Activated effector memory CD4-positive, alpha-beta T cell treated with Interleukin-2 at 50 U/mL for 16 hours (primary cell): ENCODE data around the gene CPLX1.

ENCODE experiments used
- DNase-seq: peaks from one replicate; pipeline ENCODE4 v3.0.0-alpha.2; 2020

CPLX1 gene

GRCh38 chr4:831483-831805, 5.5 kb upstream of the CPLX1 start:
- DNase-seq: no peak

- no peak for DNase-seq
Observed at GRCh38 chr4:830601-831482, 4.9 kb upstream of the CPLX1 start.

DNA sequence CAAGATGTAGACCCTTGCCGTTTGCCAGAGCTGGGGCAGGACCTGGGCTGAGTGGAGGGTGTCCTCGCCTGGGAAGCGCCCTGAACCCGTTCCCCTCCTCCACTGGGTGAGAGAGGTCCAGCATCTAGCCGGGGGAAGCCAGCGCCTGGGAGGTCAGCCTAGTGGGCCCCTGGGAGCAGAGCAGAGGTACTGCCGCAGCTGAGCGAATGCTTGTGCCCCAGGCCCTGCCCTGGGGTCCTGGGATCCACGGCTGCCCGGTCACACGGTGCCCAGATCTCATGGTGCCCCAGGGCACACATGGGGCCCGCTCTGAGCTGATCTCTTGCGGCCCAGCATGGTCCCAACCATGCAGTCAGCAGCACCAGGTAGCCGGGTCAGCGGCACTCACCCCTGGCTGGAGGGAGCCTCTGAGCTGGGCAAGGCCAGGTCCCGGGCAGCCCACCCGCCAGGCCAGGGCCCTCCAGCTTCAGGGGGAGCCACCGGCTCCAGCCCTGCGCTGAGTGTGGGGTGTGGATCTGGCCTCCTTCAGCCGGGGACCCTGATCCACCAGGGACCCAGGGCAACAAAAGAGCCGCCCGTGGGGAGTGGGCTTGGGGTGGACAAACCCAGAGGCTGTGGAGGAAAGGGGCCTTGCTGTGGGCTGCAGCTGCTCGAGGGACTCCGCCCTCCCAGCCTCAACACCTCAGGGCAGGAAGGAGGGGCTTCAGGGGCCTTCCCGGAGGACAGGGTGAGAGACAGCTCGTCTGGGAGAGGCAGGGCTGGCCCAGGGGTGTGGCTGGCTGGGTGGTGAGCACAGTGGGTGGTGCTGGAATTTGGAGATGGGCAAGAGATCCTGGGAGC, 4.1 kb upstream of the CPLX1 start:
- no peak for DNase-seq

- DNase-seq: no peak
Observed at GRCh38 chr4:829291-829690, 3.4 kb upstream of the CPLX1 start.

DNA sequence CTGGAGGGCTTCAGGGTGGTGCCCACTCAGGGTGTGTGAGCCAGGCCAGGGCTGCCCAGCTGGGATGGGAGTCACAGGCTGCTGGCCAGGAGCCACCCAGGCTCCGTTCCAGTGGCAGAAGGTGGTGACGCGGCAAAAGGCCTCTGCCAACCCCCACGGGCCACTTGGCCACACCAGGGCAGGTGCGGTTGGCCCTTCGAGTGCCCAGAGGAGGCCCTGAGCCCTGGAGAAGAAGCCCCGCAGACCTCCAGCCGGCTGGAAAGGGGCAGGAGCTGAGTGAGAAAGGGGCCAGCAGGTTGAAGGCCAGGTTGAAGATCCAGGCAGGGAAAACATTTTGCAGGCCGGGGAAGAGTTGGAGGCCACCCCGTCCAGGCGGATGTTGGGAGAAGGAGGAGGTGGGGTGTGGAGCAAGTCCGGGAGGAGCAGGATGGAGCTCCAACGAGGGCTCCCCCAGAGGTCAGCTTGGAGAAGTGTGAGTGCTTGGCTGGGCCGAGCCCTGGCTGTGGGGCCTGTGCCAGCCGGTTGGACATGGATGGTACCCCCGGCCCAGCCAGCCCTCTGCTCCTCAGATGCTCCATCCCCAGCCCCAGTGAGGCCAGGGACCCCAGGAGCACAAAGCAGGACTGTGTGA, 2.8 kb upstream of the CPLX1 start:
- DNase-seq: no peak

- DNase-seq: no peak
Observed at GRCh38 chr4:827209-828081, 1.5 kb upstream of the CPLX1 start.

DNA sequence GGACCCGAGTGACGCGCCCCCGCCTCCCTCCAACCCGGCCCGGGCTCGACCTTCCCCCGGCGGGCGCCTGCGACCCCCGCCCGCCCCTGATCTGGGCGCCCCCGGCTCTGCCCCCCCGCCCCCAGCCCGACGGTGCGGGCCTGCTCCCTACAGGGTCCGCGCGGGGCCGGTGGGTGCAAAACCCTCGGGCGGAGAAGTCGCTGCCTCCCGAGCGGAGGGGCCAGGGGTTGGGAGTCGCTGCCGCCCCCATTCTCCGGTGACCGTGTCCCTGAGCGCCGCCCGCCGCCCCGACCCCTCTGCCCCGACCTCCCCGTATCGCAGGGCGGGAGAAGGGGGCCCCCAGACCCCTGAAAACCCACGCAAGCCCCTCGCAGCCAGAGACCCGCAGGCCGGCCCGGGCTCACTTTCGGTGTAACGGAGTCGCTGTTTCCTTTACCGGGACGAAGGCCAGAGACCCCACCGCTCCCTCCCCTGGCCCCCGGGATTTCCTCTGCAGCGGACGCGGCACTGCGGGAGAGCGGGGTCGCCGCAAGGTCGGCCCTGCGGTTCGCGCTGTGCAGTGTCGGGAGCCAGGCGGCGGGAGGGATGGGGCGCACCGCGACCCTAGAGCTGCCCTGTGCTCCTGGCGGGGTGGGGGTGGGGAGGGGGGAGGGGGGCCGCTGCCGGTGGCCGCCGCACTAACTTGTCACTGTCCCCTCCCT, 729 bp upstream of the CPLX1 start:
- DNase-seq: no peak

DNA sequence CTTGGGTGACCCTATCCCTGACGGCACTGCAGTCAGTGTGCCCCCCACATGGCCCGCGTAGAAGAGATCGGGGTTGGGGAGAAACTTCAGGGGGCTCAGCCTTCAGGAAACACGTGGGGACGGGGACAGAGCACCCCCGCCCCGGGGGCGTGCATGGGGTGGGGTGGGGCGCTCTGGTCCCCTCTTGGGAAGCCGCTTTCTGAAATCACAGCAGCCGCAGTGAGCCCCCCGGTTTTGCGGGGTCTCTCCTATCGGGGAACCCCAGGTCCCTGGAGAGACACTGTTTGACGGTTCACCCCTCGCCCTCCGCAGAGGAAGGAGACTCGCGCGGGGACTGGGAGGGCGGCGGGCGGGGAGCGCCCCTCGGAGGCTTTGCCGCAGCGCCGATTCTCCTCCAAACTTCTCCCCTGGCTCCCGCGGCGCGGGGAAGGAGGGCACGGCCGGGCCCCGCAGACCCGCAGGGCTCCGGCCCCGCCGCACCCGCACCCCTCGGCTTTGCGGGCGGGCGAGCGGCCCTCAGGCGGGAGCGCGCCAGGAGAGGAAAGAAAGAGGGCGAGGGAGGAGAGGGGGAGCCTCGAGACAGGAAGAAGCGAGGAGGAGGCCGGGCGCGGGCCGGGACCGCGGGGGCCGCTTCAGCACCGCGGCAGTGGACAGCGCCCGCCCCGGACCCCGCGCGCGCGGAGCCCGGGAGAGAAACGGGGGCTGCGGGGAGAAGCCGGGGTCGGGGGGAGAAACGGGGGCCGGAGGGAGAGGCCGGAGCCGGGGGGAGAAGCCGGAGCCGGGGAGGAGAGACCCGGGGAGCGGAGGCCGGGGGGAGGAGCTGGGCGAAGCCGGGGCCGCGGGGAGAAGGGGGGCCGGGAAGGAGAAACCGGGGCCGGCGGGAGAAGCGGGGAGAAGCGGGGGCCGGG, 612 bp downstream of the CPLX1 start:
- peak; percentile 7 for DNase-seq

DNA sequence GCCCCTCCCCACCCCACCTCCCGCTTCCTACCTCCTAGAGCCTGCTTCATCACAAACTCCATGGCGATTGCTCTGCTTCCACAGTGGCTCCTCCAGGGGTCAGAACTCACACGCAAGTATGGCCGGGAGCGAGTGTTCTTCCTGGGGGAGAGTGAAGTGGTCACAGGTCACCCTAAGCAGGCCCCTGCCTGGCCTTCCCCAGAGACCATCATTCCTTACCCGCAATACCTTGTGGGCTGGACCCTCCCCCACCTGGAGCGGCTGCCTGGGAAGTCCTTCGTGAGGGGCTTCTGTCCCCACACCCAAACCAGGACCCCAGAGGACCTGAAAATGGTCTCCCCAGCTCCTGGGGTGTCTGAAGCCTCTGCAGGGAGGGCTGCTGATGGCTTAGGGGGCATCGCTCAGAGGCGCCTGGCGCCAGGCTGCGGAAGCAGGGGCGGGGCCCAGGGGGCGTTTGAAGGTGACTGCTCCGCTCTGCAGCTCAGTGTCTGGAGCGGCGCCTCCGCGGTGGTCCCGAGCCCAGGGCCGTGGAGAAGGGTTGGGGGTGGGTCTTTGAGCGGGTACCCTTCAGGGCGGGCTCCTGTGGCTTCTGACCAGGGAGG, 1.4 kb downstream of the CPLX1 start:
- no peak for DNase-seq

DNA sequence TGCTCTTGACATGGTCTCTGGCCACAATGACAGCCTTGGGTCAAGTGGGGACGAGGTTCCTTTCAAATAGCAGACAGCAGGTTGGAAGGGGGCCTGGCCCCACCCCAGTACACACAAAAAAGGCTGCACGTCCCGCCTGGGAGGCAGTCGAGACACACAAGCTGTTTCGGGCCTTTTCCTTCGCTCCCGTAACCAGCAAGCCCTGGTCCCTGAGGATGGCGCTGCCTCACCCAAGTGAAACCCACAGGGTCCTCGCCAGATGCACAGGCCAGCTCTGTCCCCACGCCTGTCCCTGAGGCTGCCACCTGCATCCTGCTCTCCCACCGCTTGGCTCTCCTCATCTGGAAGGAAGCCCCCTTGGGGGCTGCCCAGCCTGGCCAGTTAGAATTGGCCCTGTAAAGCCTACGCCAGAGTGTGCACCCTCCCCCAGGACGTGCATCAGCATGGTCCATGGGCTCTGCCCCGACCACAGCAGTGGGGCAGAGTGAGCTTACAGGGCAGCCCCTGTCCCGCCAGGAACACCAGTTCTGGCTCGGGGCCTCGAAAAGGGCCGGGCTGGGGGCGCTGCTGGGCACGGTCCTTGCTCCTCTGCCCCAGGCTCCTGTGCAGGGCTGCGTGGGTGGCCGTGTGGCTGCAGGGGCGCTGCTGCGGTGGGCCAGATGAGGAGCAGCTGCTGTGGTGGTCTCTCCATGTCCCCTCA, 2.0 kb downstream of the CPLX1 start:
- no peak for DNase-seq

- no peak for DNase-seq
Observed at GRCh38 chr4:823176-823760, 2.7 kb downstream of the CPLX1 start.

DNA sequence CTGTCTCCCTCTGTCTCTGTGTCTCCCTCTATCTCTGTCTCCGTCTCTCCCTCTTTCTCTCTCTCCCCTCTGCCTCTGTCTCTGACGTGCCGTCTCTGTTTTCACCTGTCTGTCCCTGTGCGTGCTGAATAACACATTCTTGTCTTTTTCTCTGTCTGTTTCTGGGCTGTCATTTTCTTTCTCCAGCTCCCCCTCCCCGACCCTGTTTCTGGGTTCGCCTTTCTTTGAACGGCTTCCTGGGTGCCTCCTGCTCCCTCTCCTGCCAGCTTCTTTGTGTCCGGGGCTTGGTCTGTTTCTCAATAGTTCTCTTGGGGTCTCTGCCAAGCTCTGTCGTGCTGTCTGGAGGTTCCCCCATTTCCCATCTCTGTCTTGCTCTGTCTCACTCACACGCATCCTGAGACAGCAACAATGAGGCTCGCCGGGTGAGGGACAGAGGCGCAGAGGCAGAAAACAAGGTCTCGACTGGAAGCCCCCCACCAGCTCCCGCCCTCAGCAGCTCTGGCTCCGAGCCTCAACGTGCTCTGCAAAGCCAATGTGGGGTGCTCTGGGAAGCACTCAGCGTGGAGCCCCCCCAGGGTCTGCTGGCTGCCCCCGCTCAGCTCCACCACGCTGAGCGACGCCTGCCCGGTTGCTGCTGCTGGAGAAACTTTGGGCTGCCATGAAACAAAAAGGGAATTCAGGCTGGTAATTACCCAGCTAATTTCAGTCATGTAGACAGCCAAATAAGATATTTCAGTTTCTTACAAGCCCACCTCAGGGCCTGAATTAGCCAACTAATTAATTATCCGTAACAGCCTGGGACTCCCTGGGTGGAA, 3.4 kb downstream of the CPLX1 start:
- DNase-seq: no peak

DNA sequence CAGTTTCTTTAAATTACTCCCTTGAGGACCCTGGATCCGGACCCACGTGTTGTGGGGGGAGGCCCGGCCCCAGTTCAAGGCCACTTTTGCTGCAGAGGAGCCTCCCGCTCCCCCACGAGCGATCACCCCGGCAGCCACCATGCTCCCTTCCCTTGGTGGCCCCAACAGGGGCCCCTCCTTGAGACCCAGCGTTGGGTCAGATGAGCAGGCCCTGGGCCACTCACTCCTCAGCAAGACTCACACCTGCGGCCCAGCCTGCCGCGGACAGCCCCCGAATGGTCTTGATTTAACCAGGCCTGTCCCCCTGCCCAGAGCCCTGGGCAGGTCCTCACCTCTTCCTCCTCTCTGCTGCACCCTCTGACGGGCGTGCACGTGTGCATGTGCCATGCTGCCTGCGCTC, 4.3 kb downstream of the CPLX1 start:
- no peak for DNase-seq

- DNase-seq: no peak
Observed at GRCh38 chr4:821181-821591, 4.7 kb downstream of the CPLX1 start.

- DNase-seq: no peak
Observed at GRCh38 chr4:820230-821172, 5.4 kb downstream of the CPLX1 start.

GRCh38 chr4:819401-820229, 6.3 kb downstream of the CPLX1 start:
- DNase-seq: no peak
